Suppressor macrophage (primary cell): Measurements from ENCODE around the gene ZNF410.
A peak's percentile ranks its signal among the peaks of the same experiment; 100 is the strongest.
"Not testable (repeated sequence)": the region's sequence is repeated elsewhere in the genome, so short reads cannot be mapped to it uniquely, and the experiment has no call there.

Experiments used
- DNase-seq, 4 experiments: peaks; one replicate each; pipeline ENCODE4 v3.0.0-alpha.2; 2020 to 2022

Gene ZNF410

GRCh38 chr14:73887318-73887616, 608 bp downstream of the ZNF410 start:
- DNase-seq: no peak

- peak; percentile 2 to 10 (median 8) for DNase-seq
Measured at GRCh38 chr14:73887694-73888459, 1.2 kb downstream of the ZNF410 start.

DNA sequence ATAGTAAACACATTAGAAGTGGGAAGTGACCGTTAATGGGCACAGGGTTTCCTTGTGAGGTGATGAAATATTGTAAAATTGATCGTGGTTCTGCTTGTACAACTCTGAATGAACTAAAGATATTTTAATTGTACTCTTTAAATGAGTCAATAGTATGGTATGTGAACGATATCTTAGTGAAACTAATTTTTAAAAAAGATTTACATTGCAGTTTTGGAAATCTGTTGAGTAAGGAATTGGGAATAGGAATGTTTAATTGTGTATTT, 1.7 kb downstream of the ZNF410 start:
- peak; percentile 44 to 67 (median 56) for DNase-seq

DNA sequence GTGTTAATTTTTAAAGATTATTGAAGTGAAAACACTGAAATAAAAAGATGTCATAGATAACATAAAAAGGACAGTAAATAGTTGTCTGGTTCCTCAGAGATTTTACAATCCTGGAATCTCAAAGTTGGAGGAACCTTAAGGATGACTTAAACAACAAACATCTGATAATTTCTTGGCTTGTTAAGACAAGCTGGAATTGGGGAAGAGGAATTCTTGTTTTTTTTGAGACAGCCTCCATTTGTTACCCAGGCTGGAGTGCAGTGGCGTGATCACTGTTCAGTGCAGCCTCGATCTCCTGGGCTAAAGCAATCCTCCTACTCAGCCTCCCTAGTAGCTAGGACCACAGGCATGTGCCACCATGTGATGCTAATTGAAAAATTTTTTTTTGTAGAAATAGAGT, 2.3 kb downstream of the ZNF410 start:
- peak; percentile 5 to 41 (median 31) for DNase-seq

DNA sequence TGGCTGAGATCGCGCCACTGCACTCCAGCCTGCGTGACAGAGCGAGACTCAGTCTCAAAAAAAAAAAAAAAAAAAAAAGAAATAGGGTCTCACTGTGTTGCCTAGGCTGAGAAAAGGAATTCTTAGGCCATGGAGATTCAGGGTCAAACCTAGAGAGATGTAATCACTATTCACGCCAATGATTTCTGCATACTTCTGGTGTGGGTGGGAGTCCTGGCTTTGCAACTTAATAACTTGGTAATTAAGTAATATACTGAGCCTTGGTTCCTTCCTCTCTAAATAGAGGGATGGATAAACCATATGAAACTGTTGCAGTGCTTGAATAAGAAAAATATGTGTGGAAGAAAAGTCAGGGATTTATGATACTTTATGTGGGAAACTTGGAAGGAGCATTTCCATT, 2.7 kb downstream of the ZNF410 start:
- peak; percentile 16 to 52 (median 34) for DNase-seq

DNA sequence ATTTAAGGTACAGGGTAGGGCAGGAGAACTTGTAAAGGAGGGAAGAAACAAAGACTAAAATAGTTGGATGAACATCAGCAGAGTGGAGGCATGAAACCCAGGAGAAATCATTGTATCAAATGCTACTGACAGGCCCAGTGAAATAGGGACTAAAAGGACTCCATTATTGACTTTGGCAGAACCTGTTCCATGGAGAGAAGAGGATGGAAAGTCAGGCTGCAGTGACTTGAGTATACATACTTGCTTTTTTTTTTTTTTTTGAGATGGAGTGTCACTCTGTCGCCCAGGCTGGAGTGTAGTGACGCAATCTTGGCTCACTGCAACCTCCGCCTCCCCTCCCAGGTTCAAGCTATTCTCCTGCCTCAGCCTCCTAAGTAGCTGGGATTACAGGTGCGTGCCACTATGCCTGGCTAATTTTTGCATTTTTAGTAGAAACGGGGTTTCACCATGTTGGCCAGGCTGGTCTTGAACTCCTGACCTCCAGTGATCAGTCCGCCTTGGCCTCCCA, 7.6 kb downstream of the ZNF410 start:
- not testable (repeated sequence) for DNase-seq

GRCh38 chr14:73895939-73896338, 9.3 kb downstream of the ZNF410 start:
- DNase-seq: no peak

DNA sequence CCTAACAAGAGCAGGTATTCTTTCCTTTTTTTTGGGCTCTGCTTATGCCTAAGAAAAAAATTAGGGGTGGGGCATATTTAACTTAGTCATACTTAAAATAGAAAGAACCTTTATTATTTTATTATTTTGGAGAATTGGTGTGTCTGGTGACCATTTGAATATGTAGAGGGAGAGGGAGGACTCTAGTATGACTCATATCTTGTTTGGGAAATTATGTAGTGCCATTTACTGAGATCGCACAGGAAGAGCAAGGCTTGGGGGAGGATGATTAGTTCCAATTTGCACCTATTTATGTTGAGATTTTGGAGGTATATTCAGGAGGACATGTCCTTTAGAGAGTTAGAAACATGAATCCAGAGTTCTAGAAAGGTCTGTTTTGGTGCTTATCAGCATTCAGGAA, 9.9 kb downstream of the ZNF410 start:
- DNase-seq: no peak

- no peak for DNase-seq
Measured at GRCh38 chr14:73903028-73903427, 16.4 kb downstream of the ZNF410 start.

DNA sequence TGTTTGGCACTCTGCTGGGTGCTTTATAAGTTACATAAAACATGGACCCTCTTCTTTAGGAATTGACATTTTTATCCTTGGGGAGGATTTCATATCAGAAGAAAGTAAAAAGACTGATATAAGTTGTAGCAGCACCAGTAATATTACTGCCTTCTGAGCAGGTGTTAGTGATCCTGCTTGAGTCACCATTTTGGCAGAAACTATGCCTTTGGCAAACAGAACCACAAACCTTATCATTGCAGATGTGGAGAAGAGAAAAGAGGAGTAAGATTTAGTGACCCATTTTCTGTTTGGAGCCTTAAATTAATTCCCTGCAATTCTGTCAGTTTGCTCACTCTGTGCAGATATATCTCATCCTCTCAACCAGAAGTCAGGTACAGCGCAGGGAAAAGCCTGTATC, 23.0 kb downstream of the ZNF410 start:
- no peak for DNase-seq

GRCh38 chr14:73913256-73913655, 26.6 kb downstream of the ZNF410 start:
- no peak for DNase-seq

DNA sequence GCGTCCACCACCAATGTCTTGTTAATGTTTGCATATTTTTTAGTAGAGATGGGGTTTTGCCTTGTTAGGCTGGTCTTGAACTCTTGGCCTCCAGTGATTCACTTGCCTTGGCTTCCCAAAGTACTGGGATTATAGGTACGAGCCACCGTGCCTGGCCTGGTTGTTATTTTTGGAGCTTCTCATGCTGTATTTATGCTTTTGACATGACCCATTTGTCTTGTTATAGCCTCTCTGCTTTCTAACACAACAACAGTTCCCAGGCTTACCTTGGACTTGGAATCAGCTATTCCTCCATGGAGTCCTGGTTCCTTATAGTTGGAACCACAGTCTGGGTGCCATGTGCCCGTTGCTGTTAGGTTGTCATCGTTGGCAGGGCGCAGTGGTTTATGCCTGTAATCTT, 29.7 kb downstream of the ZNF410 start:
- DNase-seq: no peak

DNA sequence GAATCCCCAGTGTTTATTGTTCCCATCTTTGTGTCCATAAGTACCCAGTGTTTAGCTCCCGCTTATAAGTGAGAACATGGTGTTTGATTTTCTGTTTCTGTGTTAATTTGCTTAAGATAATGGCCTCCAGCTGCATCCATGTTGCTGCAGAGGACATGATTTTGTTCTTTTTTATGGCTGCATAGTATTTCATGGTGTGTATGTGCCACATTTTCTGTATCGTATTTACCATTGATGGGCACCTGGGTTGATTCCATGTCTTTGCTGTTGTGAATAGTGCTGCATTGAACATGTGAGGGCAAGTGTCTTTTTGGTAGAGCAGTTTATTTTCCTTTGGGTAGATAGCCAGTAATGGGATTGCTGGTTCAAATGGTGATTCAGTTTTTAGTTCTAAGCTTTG, 32.8 kb downstream of the ZNF410 start:
- DNase-seq: not testable (repeated sequence)

GRCh38 chr14:73924337-73924736, 37.7 kb downstream of the ZNF410 start:
- DNase-seq: no peak

DNA sequence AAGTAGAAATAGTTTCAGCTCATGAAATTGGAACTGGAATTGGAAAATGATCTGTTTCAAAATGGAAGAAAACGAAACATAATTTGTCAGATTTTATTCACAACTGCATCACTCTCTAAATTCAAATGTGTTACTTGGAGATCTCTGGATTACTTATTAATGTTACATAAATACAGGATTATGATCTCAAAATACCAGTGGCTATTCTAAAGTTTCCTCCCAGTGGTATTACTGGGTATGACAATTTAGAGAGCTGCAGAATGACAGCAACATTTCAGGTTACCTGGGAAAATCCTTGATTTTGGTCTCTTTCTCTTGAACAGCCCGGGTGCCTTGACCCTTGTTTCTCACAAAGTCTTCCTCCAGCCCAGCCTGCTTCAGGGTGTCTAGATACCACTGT, 49.0 kb downstream of the ZNF410 start:
- peak in 2 of 4 experiments; percentile 15 to 23 for DNase-seq

GRCh38 chr14:73936548-73936947, 49.9 kb downstream of the ZNF410 start:
- DNase-seq: no peak

GRCh38 chr14:73937012-73937411, 50.4 kb downstream of the ZNF410 start:
- DNase-seq: no peak

DNA sequence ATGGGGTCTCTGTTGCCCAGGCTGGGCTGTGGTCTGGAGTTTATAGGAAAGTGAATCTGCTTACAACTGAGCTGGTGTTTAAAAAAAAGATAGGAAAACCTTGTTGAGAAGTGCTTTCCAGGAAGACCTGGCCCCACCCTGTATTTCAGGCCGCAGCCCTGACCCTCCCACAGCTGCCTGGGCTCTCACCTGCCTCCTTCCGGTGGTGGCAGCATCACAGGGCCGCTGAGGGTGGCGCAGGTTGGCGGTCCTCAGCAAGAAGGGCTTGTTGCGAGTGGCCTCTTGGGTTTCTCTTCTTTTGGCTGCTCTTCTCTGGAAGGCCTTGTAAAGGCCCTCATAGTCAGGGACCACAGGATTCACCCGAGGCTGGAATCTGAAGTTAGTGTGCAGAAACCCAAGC, 55.5 kb downstream of the ZNF410 start:
- DNase-seq: no peak

GRCh38 chr14:73943083-73943482, 56.4 kb downstream of the ZNF410 start:
- DNase-seq: peak; percentile 72 to 89 (median 80)

DNA sequence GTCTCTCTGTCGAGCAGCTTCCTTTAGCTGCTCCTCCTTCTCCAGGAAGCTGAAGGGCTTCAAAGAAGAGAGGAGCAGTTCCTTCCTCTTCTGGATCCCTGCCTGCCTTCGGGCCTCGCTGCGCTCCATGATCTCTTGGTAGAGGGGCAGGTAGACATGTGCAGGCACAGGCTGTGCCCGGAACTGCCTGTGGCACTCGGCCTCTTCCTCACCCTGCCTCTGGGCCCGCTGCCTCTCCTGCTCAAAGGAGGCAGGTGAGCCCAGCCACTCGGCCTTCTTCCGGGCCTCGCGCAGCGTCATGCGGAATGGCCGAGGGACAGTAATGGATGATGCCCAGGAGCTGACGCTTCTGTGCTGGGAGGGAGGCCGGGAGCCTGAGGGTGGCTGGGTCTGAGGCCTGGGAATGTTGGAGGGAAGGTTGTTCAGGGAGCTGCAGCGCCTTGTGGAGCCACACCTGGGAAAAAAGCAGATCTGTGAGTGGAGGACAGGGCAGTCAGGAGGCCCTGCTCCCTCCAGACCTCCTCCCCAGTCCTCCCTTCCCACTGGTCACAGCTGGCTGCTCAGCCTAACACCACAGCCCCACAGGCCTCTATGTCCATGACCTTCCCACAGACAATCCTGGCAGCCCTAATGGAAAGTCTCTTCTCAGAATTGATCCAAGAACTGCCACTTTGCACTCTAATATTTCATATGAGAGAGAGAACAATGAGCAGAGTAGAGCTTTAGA, 57.9 kb downstream of the ZNF410 start:
- DNase-seq: peak in 3 of 4 experiments; percentile 38 to 52 (median 47)

GRCh38 chr14:73945159-73945670, 58.6 kb downstream of the ZNF410 start:
- DNase-seq: no peak

DNA sequence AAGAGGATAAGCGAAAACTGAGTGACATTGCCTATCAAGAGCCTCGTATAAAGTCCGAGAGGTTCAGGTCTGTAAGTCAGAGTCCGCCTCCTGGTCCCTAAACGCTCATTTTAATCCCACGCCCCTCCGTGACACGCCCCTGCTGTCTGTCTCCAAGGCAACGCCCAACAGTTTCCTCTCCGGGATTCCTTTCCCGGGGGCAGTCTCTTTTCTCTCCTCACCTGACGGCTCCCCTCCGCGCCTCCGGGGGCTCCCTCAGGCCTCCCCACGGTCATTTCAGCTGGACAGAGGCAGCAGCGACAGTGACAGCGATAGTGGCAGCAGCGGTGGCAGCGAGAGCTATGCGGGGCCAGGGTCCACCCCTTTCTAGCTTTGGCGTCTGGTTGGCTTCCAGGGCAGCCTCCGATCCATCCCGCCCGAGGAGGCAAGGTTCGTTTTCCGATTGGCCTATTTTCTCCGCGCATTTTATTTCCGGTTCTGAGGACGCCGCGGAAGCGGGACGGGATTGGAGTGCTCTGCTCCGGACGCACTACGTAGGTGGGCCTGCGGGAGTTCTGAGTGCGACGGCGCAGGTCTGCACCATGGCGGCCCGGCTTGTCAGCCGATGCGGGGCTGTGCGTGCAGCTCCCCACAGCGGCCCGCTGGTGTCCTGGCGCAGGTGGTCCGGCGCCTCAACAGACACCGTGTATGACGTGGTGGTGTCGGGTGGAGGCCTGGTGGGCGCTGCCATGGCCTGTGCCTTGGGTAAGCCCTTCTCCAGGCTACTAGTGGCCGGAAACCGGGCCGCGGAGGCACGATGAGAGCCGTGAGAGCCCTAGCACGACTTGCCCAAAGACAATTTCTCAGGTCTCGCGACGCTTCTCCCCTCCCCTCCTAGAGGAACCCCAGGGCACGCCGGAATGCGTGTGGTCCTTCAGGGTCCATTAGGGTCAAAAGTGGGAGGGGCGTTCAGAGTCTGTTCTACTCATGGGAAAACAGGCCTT, 63.4 kb downstream of the ZNF410 start, which contains the start of the genes COQ6 and FAM161B:
TSS of gene COQ6 (plus strand) at position 551 of the 983 bp plus-strand sequence. CDS start at position 582, 31 bp downstream.
TSS of gene FAM161B (minus strand) at position 343 of the 983 bp plus-strand sequence. CDS start at position 275, 68 bp downstream.
- peak; percentile 97 to 98 (median 98) for DNase-seq

- no peak for DNase-seq
Measured at GRCh38 chr14:73953731-73954130, 67.1 kb downstream of the ZNF410 start.
